ENCODE results near the gene SLU7.

GRCh38 chr5:160439205-160439600 lies 20.3 kb upstream of the SLU7 start:
- peak; percentile 86 to 90 for TF ChIP-seq CTCF (IDR thresholded peaks at IDR 0.05; ENCODE audit: extremely low read depth in 1 of 2, insufficient read depth in 1 of 2, low read depth in 1 of 2, low read length in 2 of 2)
- TF ChIP-seq MYC (IDR thresholded peaks at IDR 0.05; ENCODE audit: low read depth, low read length) = no peak
- no peak for TF ChIP-seq POLR2A (IDR thresholded peaks at IDR 0.05; ENCODE audit: low read depth, low read length)
- no peak for TF ChIP-seq FOS (IDR thresholded peaks at IDR 0.05; ENCODE audit: borderline replicate concordance, insufficient read depth, low read length)
- TF ChIP-seq EZH2 (IDR thresholded peaks at IDR 0.05; ENCODE audit: borderline replicate concordance, low read depth, low read length, severe bottlenecking) = no peak
